ENCODE data around the gene QSOX2. TPM values are rescaled to one million over a fixed set of nuclear protein-coding genes. Genes with fewer than 3 reads are reported as not detected.
A peak's percentile ranks its signal among the peaks of the same experiment; 100 is the strongest.

Gene QSOX2
- total and polyA plus RNA-seq, 8 donors: 6.8 to 19.1 (median 10.9) TPM

DNA sequence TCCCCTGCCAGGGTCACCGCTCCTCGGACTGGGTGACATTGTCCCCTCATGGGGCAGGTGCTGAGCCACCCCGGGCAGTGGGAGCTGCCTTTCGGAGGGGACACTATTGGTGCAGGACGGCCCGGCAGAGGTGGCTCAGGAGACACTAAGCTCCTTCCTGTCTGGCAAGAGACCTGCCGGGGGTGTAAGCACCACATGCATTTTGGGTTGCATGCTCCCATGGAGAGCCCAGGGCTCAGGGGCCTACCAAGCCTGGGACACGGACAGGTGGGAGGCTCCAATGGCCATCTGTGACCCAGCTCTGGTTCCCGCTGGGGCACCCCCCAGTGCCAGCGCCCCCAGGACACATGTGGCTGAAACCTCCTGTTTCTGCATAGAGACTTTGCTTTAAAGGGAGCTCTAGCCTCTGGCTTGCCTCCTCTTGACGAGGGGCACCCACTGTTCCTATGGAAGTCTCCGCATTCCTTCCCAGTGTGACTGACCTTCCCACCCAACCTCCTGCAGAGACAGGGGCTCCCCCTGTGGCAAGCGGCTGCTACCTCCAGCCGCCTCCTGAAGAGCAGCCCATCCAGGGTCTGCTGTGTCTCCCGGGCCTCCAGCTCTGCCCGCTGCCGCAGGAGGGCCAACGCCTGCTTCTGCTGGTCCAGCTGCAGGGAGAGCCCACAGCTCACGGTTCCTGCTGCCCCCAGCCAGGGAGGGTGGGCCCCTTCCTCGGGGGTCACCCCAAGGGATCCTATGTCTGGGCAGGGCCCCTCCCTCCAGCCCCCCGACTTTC, 30.2 kb upstream of the QSOX2 start:
- ATAC-seq (peak in 1 of 4 donors; percentile 20), FAIRE-seq (no peak), DNase-seq (peak in 1 of 6 donors; percentile 66)
- H3K27me3 ChIP-seq: no peaks in the 10 kb centered on the region
- intact Hi-C loops (cut with DNase I): loop anchor here in 1 of 3 donors (10.0 kb wide), 1 partner anchor 101 kb away; no protein-coding TSS in a partner anchor
- no peaks in the 10 kb centered on the region for H3K4me1 ChIP-seq
- TF ChIP-seq CTCF (IDR thresholded peaks at IDR 0.05): no peak
- no peaks in the 10 kb centered on the region for H3K36me3 ChIP-seq
- 68 to 73% methylated on average over 21 of the region's 21 CpGs for WGBS, 2 donors
- H3K27ac ChIP-seq: no peak overlapping the region
- H3K4me3 ChIP-seq: no peak overlapping the region
- no peaks in the 10 kb centered on the region for H3K9me3 ChIP-seq

DNA sequence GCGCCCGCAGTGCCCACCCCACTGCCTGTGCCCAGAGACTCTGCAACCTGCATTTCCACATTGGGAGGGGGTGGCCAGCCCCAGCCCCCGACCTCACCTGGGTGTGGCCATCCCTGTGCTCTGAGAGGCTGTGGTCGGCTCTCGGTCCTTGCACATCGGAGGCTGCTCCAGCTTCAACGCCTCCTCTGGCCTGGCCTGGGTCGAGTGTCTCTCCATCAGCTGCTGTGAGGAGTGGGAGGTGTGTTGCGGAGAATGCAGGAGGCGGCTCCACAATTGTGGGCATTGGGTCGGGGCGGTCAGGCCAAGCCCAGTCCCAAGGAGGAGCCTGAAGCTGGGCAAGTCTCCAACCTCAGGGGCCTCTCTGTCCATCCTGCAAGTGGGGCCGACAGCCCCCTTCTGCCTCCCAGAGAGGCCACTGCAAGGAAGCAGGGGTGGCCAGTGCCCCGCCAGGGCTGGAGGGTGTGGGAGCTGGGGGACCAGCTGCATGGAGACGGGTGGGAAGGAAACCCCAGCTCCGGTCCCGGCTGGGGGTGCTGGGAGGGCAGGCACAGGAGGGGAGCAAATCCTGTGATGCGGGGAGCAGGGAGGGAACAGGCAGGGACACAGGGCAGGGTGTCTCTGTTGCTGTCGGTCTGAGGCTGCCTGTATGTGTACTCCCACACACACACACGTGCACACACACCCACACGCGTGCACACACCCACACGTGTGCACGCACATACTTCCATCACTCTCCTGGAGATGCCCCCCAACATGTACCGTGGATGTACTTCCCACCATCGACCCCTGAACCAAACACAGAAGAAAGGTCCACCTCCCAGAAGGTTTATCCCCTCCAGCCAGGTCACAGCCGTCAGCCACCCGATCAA, 29.4 kb upstream of the QSOX2 start:
- WGBS, 2 donors: 78 to 80% methylated on average over 27 to 28 of the region's 28 CpGs
- H3K4me1 ChIP-seq: no peaks in the 10 kb centered on the region
- FAIRE-seq: no peak

DNA sequence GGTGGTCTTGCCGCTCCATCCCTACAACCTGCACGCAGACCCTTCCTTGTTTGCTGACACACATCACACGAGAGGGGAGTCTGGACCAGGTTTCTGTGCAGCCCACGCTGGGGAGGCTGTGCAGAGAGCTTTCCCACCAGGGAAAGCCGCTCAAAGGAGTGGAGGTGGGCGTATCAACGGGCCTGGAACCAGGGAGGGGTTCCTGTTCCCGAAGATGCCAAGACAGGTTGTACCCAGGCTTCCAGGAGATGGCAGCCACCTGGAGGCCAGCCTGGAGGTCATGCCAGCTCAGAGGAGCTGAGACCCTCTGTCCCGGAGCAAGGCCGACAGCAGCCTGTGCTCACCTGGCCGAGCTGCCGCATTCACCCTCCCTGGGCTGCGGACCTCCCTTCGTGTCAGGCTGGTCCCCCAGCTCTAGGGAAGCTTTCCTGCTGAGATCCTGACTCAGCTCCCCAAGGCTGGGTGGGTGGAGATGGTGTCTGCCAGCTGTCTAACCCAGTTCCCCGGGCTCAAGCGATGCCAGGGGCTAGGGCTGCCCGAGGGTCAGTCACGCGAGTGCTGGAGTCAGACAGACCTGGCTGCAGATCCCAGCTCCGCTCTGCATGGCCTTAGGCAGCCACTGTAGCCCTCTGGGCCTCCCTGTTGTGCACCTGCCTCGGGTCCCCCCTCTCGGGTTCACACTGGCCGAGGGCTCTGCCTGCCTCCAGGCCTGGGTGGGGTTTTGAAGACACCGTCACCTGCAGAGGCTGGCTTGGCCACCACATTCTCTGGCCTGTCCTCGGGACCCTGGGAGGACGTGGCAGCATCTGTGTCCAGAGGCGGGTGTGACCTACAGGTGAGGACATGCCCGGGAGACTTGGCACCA, 28.5 kb upstream of the QSOX2 start:
- H3K9me3 ChIP-seq: no peaks in the 10 kb centered on the region
- no peak for ATAC-seq

More for the DNA sequence above, 29.4 kb upstream of the QSOX2 start:
- no peak for TF ChIP-seq CTCF (IDR thresholded peaks at IDR 0.05)
- DNase-seq (peak in 1 of 6 donors; percentile 69), ATAC-seq (no peak)
- Histone ChIP-seq H3K9me3 (no peaks in the 10 kb centered on the region), H3K27me3 (no peaks in the 10 kb centered on the region), H3K27ac (no peak overlapping the region), H3K36me3 (no peaks in the 10 kb centered on the region), H3K4me3 (no peak overlapping the region)
- intact Hi-C loops (cut with DNase I): loop anchor here in 1 of 3 donors (10.0 kb wide), 1 partner anchor 100 kb away; no protein-coding TSS in a partner anchor

More for the DNA sequence above, 28.5 kb upstream of the QSOX2 start:
- Histone ChIP-seq H3K4me1 (no peaks in the 10 kb centered on the region), H3K36me3 (no peaks in the 10 kb centered on the region), H3K4me3 (no peak overlapping the region), H3K27ac (no peak overlapping the region), H3K27me3 (no peaks in the 10 kb centered on the region)
- intact Hi-C loops (cut with DNase I): loop anchor here in 1 of 3 donors (10.0 kb wide), 1 partner anchor 99 kb away; no protein-coding TSS in a partner anchor
- DNase-seq: no peak
- no peak for TF ChIP-seq CTCF (IDR thresholded peaks at IDR 0.05)
- no peak for FAIRE-seq
- WGBS, 2 donors: 84 to 89% methylated on average over 27 to 28 of the region's 28 CpGs

Measured in pancreas (tissue), 10 donors.